GM19324 (cell line): ENCODE data around the gene IL17C.

Experiments
- ATAC-seq: cut with Tn5 transposase; IDR thresholded peaks from one replicate; pipeline ENCODE4 v1.9.1; 2021; ENCODE audit warnings: mild to moderate bottlenecking, moderate library complexity; ENCODE audit not compliant: unreplicated experiment, low FRiP score

The IL17C gene

DNA sequence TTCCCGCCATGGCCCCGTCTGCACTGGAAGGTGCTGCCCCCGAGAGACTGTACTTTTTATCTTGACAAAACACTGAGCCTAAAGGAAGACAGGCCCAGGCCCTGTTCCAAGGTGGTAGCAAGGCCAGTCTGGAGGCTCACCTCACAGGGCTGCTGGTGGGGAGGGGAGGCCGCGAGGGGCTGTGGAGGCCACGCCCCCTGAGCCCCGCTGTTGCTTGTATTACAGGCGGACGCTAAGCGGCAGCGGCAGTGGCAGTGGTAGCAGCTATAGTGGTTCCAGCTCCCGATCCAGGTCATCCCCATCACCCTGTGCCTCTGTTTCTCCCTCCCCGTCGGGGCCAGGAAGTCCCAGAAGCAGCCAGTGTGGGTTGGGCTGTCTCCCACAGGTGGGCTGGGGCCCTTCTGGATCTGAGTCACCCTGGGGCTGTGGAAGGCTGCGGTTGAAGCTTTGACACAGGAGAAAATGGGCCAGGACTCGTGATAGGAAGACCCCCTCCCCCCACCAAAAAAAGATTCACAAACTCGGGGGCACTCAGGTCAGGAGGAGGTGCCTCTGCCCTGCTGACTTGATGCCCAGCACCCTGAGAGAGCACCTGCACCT, 13.3 kb upstream of the IL17C start:
- no peak for ATAC-seq

DNA sequence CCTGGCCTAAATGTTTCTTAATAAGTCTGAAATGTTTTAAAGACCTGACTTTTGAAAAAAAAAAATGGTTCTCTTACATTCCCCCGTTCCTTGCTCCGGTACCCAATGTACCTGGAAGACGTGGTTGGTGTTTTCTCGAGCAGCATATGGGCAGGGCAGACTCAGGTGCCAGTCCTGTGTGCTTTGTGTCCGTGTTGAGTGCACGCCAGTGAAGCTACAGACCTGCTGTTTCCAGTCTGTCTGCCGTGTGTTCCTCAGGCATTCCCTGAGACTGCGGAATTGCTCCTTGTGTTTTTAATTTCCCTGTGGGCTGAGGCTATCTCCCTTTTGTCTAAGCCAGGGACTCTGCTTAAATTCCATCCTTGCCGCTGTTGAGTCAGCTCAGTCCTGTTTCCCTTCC, 11.7 kb upstream of the IL17C start:
- ATAC-seq: no peak

DNA sequence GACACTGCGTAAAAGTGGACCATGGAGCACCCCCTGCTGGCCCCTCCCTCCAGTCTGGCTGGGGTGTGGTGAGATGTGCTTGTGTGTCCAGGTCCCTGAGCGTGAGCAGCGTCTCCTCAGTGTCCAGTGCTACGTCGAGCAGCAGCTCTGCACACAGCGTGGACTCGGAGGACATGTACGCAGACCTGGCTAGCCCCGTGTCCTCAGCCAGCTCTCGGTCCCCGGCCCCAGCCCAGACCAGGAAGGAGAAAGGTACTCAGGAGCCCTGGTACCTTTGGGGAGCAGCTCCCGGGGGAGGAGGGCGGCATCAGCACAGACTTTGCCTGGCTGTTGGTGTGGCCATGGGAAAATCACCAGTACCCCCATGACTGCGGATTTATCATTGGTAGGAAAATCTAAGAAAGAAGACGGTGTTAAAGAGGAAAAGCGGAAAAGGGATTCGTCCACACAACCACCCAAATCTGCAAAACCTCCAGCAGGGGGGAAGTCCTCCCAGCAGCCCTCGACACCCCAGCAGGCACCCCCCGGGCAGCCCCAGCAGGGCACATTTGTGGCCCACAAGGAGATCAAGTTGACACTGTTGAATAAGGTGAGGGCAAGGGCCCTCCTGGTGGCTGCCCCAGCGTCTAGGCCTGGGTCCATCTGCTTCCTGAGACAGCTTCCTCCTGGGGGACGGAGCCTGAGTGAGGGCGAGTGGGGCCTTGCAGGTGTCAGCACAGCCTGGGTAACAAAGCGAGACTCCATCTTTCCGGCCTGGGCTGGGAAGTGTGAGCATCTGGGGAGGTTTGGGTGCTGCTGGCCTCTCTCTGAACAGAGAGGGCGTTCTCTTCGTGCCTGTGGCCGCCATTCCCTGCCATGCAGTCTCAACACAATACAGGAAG, 10.6 kb upstream of the IL17C start:
- no peak for ATAC-seq

DNA sequence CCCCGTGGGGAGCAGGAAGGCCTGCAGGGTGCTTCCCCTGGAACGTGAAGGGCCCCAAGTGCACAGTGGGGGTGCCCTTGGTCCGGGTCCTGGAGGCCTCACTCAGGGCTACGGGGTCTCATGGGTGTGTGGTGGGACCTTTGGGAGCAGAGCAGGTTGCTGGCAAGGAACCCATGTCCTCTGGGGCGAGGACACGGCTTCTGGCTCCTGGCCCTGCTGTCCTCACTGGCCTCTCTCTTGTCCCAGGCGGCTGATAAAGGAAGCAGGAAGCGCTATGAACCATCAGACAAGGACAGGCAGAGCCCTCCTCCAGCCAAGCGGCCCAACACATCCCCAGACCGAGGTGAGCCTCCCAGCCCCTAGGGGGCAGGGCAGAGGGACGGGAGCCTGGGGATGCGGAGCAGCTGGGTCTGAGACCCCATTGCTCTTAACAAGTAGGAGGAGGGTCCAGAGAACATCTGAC, 9.8 kb upstream of the IL17C start:
- ATAC-seq: no peak

DNA sequence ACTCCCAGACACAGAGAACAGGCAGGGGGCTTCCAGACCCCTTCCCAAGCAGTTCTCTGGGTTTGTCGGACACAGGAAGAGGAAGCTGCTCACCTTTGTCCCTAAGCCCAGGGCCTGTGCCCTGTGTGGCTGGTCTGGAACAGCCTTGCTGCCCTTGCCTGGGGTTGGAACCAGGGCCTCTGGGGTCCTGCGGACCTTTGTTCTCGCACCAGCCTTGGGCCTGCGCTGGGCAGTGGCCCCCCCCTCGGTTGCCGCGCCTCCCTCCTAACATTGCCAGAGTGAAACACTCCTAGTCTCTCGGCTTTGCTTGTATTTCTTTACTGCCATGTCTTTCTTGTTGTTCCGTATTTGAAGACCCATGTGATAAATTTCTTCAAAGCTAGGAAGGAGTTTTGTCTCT, 8.5 kb upstream of the IL17C start:
- no peak for ATAC-seq

DNA sequence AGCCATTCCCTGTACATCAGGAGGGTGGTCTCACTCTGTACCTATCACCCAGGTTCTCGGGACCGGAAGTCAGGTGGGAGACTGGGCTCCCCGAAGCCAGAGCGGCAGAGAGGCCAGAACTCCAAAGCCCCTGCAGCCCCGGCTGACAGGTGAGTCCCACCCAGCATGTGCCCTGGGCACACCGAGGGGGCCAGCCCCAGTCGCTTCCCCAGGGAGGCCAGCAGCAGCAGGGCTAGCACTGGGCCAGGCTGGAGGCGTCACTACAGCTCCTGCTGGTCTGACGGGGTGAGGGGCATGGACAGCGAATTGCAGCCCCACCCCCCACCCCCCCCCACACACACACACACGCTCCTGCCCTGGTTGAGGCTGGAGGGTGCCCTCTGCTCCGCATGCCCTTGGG, 7.9 kb upstream of the IL17C start:
- ATAC-seq: no peak

DNA sequence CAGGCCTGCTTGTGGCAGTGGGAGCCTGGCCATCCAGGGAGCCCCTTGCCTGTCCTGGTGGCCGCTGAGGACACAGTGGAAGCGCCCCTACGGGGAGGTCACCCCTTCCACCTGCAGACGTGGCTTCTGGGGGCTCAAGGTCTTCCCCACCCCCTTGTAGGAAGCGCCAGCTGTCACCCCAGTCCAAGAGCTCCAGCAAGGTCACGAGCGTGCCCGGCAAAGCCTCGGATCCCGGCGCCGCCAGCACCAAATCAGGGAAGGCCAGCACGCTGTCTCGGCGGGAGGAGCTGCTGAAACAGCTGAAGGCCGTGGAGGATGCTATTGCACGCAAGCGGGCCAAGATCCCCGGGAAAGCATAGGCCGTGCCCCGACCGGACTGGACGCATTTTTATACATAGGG, 7.4 kb upstream of the IL17C start:
- ATAC-seq: no peak

DNA sequence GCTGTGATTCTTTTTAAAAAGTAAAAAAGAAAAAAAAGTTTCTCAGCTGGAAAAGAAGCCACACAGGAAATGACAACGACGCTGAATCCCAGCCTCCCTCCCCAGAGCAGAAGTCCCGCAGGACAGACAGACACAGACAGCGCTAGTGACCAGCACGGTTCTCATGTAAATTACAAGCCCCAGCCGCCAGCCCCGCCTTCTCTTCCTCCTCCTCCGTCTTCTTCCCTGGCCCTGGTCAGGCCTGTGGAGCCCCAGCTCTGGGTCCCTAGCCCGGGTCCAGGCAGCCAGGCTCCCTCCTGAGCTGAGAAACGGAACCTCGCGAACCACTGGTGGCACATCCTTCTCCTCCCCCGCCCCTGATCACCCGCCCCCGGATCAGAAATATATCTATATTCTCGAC, 7.0 kb upstream of the IL17C start:
- no peak for ATAC-seq

DNA sequence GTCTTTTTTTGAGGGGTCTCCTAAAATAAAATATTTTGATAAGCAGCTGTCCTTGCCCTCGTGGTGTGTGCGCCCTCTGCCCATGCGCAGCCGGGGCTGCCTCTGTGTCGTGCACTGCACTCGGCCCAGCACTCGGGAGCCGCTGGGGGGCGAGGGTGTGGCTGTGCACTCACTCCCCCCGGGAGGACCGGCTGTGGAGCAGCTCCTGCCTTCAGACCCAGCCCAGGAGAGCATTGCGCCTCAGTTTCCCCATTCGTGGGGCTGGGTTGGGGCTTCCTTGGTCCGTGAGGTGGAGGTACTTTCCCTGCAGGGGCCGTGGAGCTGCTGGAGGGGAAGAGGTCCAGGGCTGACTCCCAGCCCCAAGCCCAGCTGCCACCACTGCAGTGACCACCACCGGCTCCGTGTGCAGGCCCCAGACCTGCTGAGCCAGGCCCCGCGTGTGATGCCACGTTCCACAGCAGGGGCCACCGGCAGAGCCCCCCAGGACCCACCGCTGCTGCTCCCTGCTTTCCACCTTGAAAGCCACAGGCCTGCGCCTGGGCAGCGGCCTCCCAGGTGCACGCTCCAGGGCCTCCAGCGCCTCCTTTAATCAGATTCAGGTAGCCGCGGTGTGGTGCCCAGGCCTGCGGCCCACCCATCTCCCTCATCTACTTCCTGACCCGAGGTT, 6.3 kb upstream of the IL17C start:
- ATAC-seq: no peak

DNA sequence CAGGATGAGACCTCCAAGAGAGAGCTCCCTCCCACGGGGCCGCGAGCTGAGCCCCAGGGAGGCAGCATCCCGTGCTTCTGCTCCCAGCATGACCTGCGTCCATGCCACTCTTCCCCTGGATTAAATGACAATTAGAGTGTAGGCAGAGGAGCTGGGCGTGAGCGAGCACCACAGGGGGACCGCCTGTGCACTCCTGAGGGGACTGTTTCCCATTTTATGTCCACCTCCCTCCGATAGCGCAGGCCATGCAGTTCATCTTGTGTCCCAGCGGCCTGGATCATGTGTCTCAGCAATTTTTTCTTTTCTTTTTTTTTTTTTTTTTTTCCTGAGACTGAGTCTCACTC, 5.8 kb upstream of the IL17C start:
- ATAC-seq: no peak

DNA sequence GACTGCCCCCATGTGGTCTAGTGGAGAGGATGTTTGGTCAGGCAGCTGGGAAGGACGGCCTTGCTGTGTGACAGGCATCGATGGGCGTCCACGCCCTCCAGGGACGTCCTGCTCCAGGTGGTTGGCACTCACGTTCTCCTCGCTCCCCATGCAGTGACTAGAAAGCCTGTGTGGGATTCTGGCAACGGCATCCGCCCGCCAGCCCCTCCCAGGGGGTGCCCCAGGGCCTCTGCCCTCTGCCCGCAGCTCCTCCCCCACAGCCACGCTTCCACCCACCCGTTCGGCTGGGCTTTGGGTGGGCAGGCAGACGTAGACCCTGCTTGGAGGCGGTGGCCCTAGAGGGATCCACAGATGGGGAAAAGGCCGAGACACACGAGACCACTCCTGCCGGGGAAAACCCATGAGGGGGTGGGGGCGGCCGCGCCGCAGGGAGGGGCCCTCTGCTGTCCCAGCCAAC, 4.7 kb upstream of the IL17C start:
- peak; percentile 16 for ATAC-seq

DNA sequence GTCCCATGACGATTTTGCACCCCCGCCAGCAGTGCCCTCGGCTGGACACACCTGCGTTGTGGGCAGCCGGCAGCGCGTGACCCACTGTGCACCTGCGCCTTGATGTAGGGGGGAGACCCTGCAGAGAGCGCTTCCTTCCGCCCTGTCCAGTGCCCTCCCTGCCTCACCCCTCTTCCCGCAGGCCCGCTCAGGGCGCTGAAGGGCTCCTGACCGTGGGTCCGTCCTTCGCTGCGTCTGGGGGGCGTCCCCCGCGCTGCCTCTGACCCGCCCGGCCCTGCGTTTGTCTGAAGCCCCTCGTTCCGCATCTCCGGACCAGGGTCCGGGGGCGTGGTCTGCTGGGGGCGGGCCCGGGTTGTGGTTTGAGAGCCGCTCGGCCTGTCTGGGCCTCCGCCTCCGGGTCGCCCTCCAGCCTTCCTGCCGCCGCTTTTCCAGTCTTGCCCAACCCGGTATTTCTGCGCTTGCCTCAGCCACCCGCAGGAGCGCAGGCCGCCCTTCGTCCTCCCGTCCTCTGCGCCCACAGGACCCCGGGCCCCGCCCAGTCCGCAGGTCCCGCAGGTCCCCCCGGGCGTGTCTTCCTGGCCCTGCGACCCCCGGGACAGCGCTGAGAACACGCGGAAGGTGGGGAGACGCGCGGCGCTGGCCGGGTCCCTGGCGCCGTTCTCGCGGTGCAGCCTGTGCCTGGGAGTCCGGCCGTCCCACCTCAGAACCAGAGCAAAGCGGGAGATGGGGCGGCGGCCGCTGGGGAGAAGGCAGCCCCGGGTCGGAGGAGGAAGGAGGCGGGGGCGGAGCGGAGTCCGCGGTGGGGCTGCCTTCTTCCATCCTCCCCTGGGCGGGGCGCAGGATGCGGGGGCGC, 4.0 kb upstream of the IL17C start:
- ATAC-seq: peak; percentile 35

DNA sequence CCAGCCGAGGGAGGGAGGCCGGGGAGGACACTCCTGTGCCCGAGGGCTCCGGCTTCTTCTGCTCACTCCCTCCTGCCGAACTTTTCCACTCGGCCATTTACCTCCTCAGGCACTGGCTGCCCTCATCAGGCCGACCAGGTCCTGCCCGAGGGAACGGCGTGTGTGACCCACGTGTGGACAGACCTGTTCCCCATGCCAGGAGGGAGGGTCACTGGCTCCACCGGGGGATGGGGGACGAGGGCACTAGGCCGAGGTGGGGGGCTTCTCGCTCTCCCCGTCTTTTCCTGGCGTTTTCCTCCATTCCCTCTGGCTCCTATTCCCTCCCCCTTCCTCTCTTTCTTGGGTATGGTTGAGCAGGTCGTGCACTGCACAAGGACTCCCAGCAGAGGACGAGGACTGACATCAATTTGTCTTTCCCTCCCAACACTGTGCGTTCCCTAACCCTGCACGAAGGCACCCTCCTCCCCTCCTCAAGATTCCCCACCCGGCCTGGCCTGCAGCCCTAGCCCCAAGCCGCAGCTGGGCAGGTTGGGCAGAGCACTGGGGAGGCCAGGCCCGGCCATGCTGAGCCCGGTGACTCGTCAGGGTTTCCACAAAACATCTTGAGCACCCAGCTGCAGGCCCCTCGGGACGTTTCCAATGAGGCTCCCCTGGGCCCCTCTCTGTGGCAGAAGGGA, 3.2 kb upstream of the IL17C start:
- ATAC-seq: no peak

DNA sequence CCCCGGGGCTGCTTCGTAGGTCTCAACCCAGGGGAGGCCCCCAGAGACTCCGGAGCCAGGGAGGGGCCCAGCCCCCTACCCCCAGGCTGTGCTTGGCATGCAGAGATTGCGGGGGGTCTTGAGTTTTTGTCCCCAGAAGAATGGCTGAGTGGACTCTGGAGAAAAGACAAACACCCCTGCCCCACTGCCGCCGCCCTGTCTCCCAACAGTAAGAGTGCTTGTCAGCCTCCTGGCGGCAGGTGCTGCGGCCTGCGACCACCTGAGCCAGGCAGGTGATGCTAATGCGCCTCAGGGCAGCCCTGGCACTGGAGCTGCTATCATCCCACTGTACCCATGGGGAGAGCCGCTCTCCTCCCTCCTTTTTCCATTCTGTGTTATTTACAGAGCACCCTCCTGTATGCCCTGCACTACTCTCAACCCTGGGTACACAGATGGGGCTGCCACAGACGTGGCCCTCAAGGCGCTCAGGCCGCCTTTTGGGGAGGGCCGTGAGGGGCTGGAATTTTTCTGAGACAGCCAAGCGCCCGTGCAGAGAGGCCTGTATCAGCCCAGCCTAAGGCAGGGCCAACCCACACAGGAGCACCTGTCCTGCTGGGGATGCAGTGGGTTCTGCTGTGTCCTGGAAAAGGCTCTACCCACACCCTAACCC, 2.6 kb upstream of the IL17C start:
- ATAC-seq: no peak

DNA sequence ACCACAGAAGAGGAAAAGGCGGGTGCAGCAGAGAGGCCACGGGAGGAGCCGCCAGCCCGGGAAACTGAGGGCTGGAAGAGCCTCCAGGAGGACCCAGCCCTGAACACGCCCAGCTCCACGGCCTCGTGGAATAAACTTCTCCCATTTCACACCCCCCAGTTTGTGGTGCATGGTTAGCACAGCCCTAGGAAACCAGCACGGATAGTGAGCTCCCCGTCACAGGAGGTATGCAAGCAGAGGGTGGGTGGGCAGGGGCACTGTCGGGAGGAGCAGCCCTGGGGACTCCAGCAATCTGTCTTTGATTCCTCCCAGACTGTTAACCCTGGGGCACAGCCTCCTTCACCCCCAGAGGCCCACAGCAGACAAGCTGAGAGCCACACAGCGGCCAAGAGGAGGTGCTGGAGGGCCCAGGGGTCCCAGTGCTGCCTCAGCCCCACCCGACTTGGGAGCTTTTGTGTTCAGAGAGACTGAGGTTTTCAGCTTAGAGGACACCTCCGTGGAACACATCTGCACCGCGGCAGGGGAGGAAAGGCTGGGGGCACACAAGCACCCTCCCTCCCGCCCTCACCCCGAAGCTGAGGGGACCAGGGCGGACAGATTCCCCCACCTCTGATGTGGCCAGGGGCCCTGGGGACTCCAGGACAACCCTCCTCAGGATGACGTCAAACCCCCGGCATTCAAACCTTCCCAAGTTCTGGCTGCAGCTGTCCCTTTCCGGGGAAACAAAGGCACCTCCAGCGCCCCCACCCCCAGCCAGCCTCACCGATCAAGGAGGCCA, 1.7 kb upstream of the IL17C start:
- no peak for ATAC-seq

DNA sequence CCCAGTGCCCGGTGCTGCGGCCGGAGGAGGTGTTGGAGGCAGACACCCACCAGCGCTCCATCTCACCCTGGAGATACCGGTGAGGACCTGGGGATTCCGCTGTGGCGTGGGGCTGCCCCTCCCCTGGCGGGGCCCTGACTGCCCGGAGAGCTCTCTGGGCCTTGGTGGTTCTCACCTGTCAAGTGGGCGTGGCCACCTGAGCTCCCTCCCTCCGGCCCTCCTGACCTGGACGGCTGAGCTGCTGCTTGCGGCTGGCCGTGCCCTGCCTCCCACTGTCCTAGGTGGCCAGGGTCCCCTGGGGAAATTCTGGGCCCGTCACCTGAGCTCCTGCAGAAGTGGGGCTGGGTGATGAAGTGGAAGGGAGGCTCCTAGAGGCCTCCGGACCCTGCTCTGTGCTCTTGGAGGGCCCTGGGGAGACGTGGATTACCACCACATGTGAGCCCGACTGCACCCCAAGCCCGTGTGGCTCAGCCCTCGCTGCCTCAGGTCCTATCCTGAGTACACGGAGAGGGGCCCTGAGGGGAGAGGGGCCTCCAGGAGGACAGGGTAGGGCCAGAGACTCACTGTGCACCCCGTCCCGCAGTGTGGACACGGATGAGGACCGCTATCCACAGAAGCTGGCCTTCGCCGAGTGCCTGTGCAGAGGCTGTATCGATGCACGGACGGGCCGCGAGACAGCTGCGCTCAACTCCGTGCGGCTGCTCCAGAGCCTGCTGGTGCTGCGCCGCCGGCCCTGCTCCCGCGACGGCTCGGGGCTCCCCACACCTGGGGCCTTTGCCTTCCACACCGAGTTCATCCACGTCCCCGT, 1.1 kb downstream of the IL17C start:
- no peak for ATAC-seq

DNA sequence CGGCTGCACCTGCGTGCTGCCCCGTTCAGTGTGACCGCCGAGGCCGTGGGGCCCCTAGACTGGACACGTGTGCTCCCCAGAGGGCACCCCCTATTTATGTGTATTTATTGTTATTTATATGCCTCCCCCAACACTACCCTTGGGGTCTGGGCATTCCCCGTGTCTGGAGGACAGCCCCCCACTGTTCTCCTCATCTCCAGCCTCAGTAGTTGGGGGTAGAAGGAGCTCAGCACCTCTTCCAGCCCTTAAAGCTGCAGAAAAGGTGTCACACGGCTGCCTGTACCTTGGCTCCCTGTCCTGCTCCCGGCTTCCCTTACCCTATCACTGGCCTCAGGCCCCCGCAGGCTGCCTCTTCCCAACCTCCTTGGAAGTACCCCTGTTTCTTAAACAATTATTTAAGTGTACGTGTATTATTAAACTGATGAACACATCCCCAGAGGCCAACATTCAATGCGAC, 1.7 kb downstream of the IL17C start:
- ATAC-seq: no peak
